ENCODE results near the gene FOXP4.

DNA sequence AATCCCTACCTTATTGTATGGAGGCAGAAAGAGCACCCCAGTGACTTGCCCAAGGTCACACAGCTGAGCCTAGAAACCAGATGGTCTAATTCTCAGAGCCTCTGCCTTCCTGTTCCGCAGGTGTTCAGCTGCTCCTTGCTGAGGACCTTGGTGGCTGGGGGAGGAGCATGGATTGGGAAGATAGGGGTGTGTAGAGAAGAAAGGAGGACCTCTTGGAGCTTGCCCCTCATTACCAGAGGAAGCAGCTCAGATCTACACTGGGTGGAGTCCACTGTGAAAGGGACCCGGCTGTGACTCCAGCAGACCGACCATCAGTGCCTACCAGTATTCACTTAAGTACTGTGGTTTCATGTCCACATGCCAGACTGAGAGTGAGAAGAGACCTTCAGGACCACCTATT is 15.2 kb downstream of the FOXP4 start:
- TF ChIP-seq, protein P1, sequence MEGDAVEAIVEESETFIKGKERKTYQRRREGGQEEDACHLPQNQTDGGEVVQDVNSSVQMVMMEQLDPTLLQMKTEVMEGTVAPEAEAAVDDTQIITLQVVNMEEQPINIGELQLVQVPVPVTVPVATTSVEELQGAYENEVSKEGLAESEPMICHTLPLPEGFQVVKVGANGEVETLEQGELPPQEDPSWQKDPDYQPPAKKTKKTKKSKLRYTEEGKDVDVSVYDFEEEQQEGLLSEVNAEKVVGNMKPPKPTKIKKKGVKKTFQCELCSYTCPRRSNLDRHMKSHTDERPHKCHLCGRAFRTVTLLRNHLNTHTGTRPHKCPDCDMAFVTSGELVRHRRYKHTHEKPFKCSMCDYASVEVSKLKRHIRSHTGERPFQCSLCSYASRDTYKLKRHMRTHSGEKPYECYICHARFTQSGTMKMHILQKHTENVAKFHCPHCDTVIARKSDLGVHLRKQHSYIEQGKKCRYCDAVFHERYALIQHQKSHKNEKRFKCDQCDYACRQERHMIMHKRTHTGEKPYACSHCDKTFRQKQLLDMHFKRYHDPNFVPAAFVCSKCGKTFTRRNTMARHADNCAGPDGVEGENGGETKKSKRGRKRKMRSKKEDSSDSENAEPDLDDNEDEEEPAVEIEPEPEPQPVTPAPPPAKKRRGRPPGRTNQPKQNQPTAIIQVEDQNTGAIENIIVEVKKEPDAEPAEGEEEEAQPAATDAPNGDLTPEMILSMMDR (conservative IDR thresholded peaks at IDR 0.05 in 1 of 2, IDR thresholded peaks at IDR 0.05 in 1 of 2; ENCODE audit: low read depth in 1 of 2, low read length in 2 of 2): no peak
- TF ChIP-seq EZH2 (IDR thresholded peaks at IDR 0.05; ENCODE audit: low read length, missing control alignments): no peak

All from fibroblast of lung (primary cell).